SJSA1 (cell line): ENCODE results near the gene C14orf93. TPM values are rescaled to one million over a fixed set of nuclear protein-coding genes. Genes with fewer than 3 reads are reported as not detected.

ENCODE experiments used
- DNase-seq, 2 experiments: peaks; one replicate each; pipeline ENCODE4 v3.0.0-alpha.2; 2015 to 2020; ENCODE audit warnings: low spot score in 2 of 2, low read depth in 1 of 2
- H3K27ac ChIP-seq: fragments of 250-450 bp; sonication (Bioruptor Pico); 2 replicates; pipeline ENCODE4 v1.5.1; 2020; ENCODE audit warnings: mild to moderate bottlenecking, moderate library complexity
- H3K27me3 ChIP-seq: fragments of 250-450 bp; sonication (Bioruptor Pico); replicated peaks from 2 replicates; pipeline ENCODE4 v1.5.1; 2020; ENCODE audit warnings: mild to moderate bottlenecking, moderate library complexity
- H3K36me3 ChIP-seq: fragments of 250-450 bp; sonication (Bioruptor Pico); 2 replicates; pipeline ENCODE4 v1.5.1; 2020; ENCODE audit warnings: mild to moderate bottlenecking
- H3K4me1 ChIP-seq: fragments of 250-450 bp; sonication (Bioruptor Pico); replicated peaks from 2 replicates; pipeline ENCODE4 v1.6.1; 2021; ENCODE audit warnings: mild to moderate bottlenecking
- H3K4me3 ChIP-seq: fragments of 250-450 bp; sonication (Bioruptor Pico); 2 replicates; pipeline ENCODE4 v1.5.1; 2020; ENCODE audit warnings: mild to moderate bottlenecking
- H3K9me3 ChIP-seq: fragments of 250-450 bp; sonication (Bioruptor Pico); replicated peaks from 2 replicates; pipeline ENCODE4 v1.5.1; 2020; ENCODE audit warnings: mild to moderate bottlenecking
- total RNA-seq: library from RNA; depleted of rRNA; stranded (reverse); fragments of >200 nt; shearing (Covaris generic); gene quantifications from 2 replicates; pipeline ENCODE4 v1.2.3, GENCODE V29; 2014; rRNA removed

Gene C14orf93
- total RNA-seq: 3.2 and 6.5 TPM in 2 replicates

- no peaks in the 10 kb centered on the region for H3K9me3 ChIP-seq
- H3K36me3 ChIP-seq: no peaks in the 10 kb centered on the region
- H3K27ac ChIP-seq: peak within 1 kb of the TSS; percentile 54
- H3K4me3 ChIP-seq: peak within 1 kb of the TSS; percentile 50
- H3K27me3 ChIP-seq: no peaks in the 10 kb centered on the region
- DNase-seq: peak; percentile 75 to 79
- H3K4me1 ChIP-seq: peaks cover 33% of the 10 kb centered on the region
These were observed at the start of gene C14orf93 for GRCh38 chr14:23009939-23010726. Gene C14orf93 (minus strand): TSS chr14:23010143. CDS start chr14:22999023, 11,120 bp downstream.

GRCh38 chr14:23058654-23059504 lies 48.9 kb upstream of the C14orf93 start:
- Histone ChIP-seq H3K4me1 (peaks cover 43% of the 10 kb centered on the region), H3K4me3 (no peak overlapping the region), H3K9me3 (no peaks in the 10 kb centered on the region), H3K36me3 (peaks cover 58% of the 10 kb centered on the region), H3K27ac (no peak overlapping the region), H3K27me3 (no peaks in the 10 kb centered on the region)
- DNase-seq: no peak

GRCh38 chr14:23057757-23058653 lies 48.1 kb upstream of the C14orf93 start:
- H3K9me3 ChIP-seq: no peaks in the 10 kb centered on the region
- H3K4me1 ChIP-seq: peaks cover 40% of the 10 kb centered on the region
- peaks cover 50% of the 10 kb centered on the region for H3K36me3 ChIP-seq
- no peaks in the 10 kb centered on the region for H3K27me3 ChIP-seq
- peak overlapping the region; percentile 61 for H3K4me3 ChIP-seq
- DNase-seq: peak; percentile 83 to 91
- H3K27ac ChIP-seq: peak overlapping the region; percentile 26; the same call in 1 of the 2 replicates

- no peaks in the 10 kb centered on the region for H3K27me3 ChIP-seq
- no peaks in the 10 kb centered on the region for H3K9me3 ChIP-seq
- peaks cover 32% of the 10 kb centered on the region for H3K4me1 ChIP-seq
- peaks cover 41% of the 10 kb centered on the region for H3K36me3 ChIP-seq
- peak within 1 kb of the TSS; percentile 26; the same call in 1 of the 2 replicates for H3K27ac ChIP-seq
- DNase-seq: peak; percentile 65 to 78
- H3K4me3 ChIP-seq: peak within 1 kb of the TSS; percentile 61
These were observed 47.2 kb upstream of the C14orf93 start, which contains the start of gene CDH24 for GRCh38 chr14:23056956-23057756. Gene CDH24 (minus strand): TSS chr14:23057520. CDS start chr14:23055733, 1,787 bp downstream.

GRCh38 chr14:23056145-23056955 lies 46.4 kb upstream of the C14orf93 start:
- H3K4me1 ChIP-seq: peaks cover 24% of the 10 kb centered on the region
- peak overlapping the region; percentile 61 for H3K4me3 ChIP-seq
- H3K9me3 ChIP-seq: no peaks in the 10 kb centered on the region
- H3K27me3 ChIP-seq: no peaks in the 10 kb centered on the region
- DNase-seq: peak; percentile 79 to 81
- no peak overlapping the region for H3K27ac ChIP-seq
- peaks cover 33% of the 10 kb centered on the region for H3K36me3 ChIP-seq

GRCh38 chr14:23055621-23056144 lies 45.7 kb upstream of the C14orf93 start:
- no peaks in the 10 kb centered on the region for H3K27me3 ChIP-seq
- H3K36me3 ChIP-seq: peaks cover 26% of the 10 kb centered on the region
- no peaks in the 10 kb centered on the region for H3K9me3 ChIP-seq
- no peak for DNase-seq
- H3K4me1 ChIP-seq: peaks cover 24% of the 10 kb centered on the region
- H3K27ac ChIP-seq: no peak overlapping the region
- no peak overlapping the region for H3K4me3 ChIP-seq

- H3K27me3 ChIP-seq: no peaks in the 10 kb centered on the region
- peaks cover 24% of the 10 kb centered on the region for H3K4me1 ChIP-seq
- peaks cover 21% of the 10 kb centered on the region for H3K36me3 ChIP-seq
- DNase-seq: no peak
- no peaks in the 10 kb centered on the region for H3K9me3 ChIP-seq
- no peak overlapping the region for H3K27ac ChIP-seq
- H3K4me3 ChIP-seq: no peak overlapping the region
These were observed 45.2 kb upstream of the C14orf93 start for GRCh38 chr14:23055147-23055550.

GRCh38 chr14:23054000-23054811 lies 44.3 kb upstream of the C14orf93 start:
- Histone ChIP-seq H3K36me3 (peaks cover 17% of the 10 kb centered on the region), H3K27ac (no peak overlapping the region), H3K4me3 (no peak overlapping the region), H3K27me3 (no peaks in the 10 kb centered on the region), H3K4me1 (peaks cover 24% of the 10 kb centered on the region), H3K9me3 (no peaks in the 10 kb centered on the region)
- peak in 1 of 2 experiments; percentile 41 for DNase-seq

- Histone ChIP-seq H3K27ac (no peak overlapping the region), H3K27me3 (no peaks in the 10 kb centered on the region), H3K36me3 (peaks cover 10% of the 10 kb centered on the region; the same call in 1 of the 2 replicates), H3K4me1 (peaks cover 24% of the 10 kb centered on the region), H3K9me3 (no peaks in the 10 kb centered on the region), H3K4me3 (no peak overlapping the region)
- DNase-seq: no peak
These were observed 43.5 kb upstream of the C14orf93 start for GRCh38 chr14:23053426-23053825.

GRCh38 chr14:23052671-23053070 lies 42.7 kb upstream of the C14orf93 start:
- H3K27me3 ChIP-seq: no peaks in the 10 kb centered on the region
- no peaks in the 10 kb centered on the region for H3K9me3 ChIP-seq
- peaks cover 17% of the 10 kb centered on the region for H3K4me1 ChIP-seq
- H3K36me3 ChIP-seq: peaks cover 5% of the 10 kb centered on the region
- no peak for DNase-seq
- no peak overlapping the region for H3K27ac ChIP-seq
- H3K4me3 ChIP-seq: no peak overlapping the region

GRCh38 chr14:23052182-23052623 lies 42.3 kb upstream of the C14orf93 start:
- H3K27me3 ChIP-seq: no peaks in the 10 kb centered on the region
- DNase-seq: no peak

More at GRCh38 chr14:23052182-23052623, 42.3 kb upstream of the C14orf93 start:
- H3K9me3 ChIP-seq: no peaks in the 10 kb centered on the region
- no peak overlapping the region for H3K4me3 ChIP-seq
- no peak overlapping the region for H3K27ac ChIP-seq
- peaks cover 19% of the 10 kb centered on the region for H3K4me1 ChIP-seq
- H3K36me3 ChIP-seq: peaks cover 7% of the 10 kb centered on the region
